K562 treated with DMSO at 1 percent for 12 hours (cell line): ENCODE measurements around the gene IL6R. TPM values are rescaled to one million over a fixed set of nuclear protein-coding genes. Genes with fewer than 3 reads are reported as not detected.

ENCODE experiments used
- total RNA-seq: library from RNA; unstranded; fragments of 300-600 nt; gene quantifications from 2 replicates; pipeline ENCODE4 v1.2.3, GENCODE V29; 2022; ENCODE audit not compliant: insufficient read depth

Gene IL6R
- total RNA-seq: 0.73 and 3.9 TPM in 2 replicates

GRCh38 chr1:154404984-154405746 lies at the start of gene IL6R:
IL6R (plus strand) TSS chr1:154405343; CDS start chr1:154405630, 287 bp downstream.

GRCh38 chr1:154502066-154502743 lies 97.1 kb downstream of the IL6R start, which contains the start of the genes SHE and TDRD10:
SHE (minus strand) TSS chr1:154502412; CDS start chr1:154502026, 386 bp downstream.
TDRD10 (plus strand) TSS chr1:154502219; CDS start chr1:154506904, 4,685 bp downstream.

Other genes starting within 250 kb of the IL6R start
- gene TPM3, start 213.2 kb upstream of the IL6R start, total RNA-seq: 228 and 361 TPM in 2 replicates
- gene CFAP141, start 199.0 kb upstream of the IL6R start, total RNA-seq: not detected in 2 replicates
- gene UBAP2L, start 184.4 kb upstream of the IL6R start, total RNA-seq: 49.2 and 167 TPM in 2 replicates
- 212 and 223 TPM in 2 replicates for gene HAX1, start 132.7 kb upstream of the IL6R start, total RNA-seq
- gene AQP10, start 84.2 kb upstream of the IL6R start, total RNA-seq: 0.65 and 1.3 TPM in 2 replicates
- gene ATP8B2, start 79.8 kb upstream of the IL6R start, total RNA-seq: 11.1 and 27.0 TPM in 2 replicates
- not detected in 2 replicates for gene TDRD10, start 96.9 kb downstream of the IL6R start, total RNA-seq
- not detected in 2 replicates for gene SHE, start 97.1 kb downstream of the IL6R start, total RNA-seq
- gene UBE2Q1, start 153.3 kb downstream of the IL6R start, total RNA-seq: 29.2 and 43.3 TPM in 2 replicates
- gene CHRNB2, start 162.4 kb downstream of the IL6R start, total RNA-seq: 0.37 TPM in 1 of 2 replicates, not detected in the other
- gene ADAR, start 202.8 kb downstream of the IL6R start, total RNA-seq: 25.9 and 90.0 TPM in 2 replicates